ENCODE data around the gene DCLK1. TPM values are rescaled to one million over a fixed set of nuclear protein-coding genes. Genes with fewer than 3 reads are reported as not detected.

The DCLK1 gene
- total RNA-seq, 1 donor from 2014 or later, result 6.4 TPM

GRCh38 chr13:36068991-36069390, 62.2 kb downstream of the DCLK1 start:
- peaks cover 3% of the 10 kb centered on the region for H3K9me3 Mint-ChIP-seq
- Histone ChIP-seq H3K9ac (no peak overlapping the region), H3K79me2 (ENCODE audit: low read depth) (no peaks in the 10 kb centered on the region), H3K4me1 (peaks cover 7% of the 10 kb centered on the region), H2AFZ (replicated peaks) (no peak overlapping the region), H3F3A (ENCODE audit: low read depth) (no peaks in the 10 kb centered on the region), H4K20me1 (ENCODE audit: low read depth) (no peaks in the 10 kb centered on the region), H3K27me3 (no peaks in the 10 kb centered on the region), H3K4me2 (no peak overlapping the region), H3K27ac (no peak overlapping the region), H3K4me3 (no peak overlapping the region), H3K36me3 (no peaks in the 10 kb centered on the region), H3K9me3 (ENCODE audit: low read depth) (no peaks in the 10 kb centered on the region)
- no peaks in the 10 kb centered on the region for H3K27me3 Mint-ChIP-seq (ENCODE audit: insufficient read depth, low read depth)
- no peak for DNase-seq (ENCODE audit: low spot score)
- no peak overlapping the region for H3K27ac Mint-ChIP-seq
- H3K36me3 Mint-ChIP-seq, result no peaks in the 10 kb centered on the region
- H3K4me1 Mint-ChIP-seq, result peaks cover 2% of the 10 kb centered on the region
- no peak for TF ChIP-seq EZH2phosphoT487 (IDR thresholded peaks at IDR 0.05)
- TF ChIP-seq EZH2 (IDR thresholded peaks at IDR 0.05), result no peak
- TF ChIP-seq CTCF (IDR thresholded peaks at IDR 0.05), result no peak
- H3K4me3 Mint-ChIP-seq, result no peak overlapping the region

DNA sequence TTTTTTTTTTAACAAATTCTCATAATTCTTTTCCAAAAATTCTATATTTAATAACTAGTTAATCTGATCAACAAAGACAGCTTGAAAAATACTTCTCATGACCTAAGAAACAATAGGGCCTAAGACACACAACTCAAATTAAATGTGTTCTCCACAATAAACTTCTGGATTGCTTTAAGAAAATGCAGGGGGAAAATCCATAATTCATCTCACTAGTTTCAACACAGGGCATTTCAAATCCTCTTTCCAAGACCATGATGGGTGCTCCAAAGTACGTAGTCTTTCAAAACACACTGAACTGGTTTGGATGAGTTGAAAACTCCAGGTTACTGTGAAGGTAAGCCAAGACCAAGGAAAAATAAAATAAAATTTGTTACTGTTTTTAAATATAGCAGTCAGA, 62.6 kb downstream of the DCLK1 start:
- H3K9ac ChIP-seq, result no peak overlapping the region
- H3K79me2 ChIP-seq (ENCODE audit: low read depth), result no peaks in the 10 kb centered on the region
- no peak overlapping the region for H3K4me3 ChIP-seq
- Mint-ChIP-seq H3K36me3 (no peaks in the 10 kb centered on the region), H3K27ac (no peak overlapping the region), H3K4me3 (no peak overlapping the region), H3K27me3 (ENCODE audit: insufficient read depth, low read depth) (no peaks in the 10 kb centered on the region), H3K4me1 (peaks cover 2% of the 10 kb centered on the region), H3K9me3 (peaks cover 3% of the 10 kb centered on the region)
- H2AFZ ChIP-seq (replicated peaks), result no peak overlapping the region
- no peaks in the 10 kb centered on the region for H4K20me1 ChIP-seq (ENCODE audit: low read depth)
- TF ChIP-seq EZH2 (IDR thresholded peaks at IDR 0.05) (no peak), EZH2phosphoT487 (IDR thresholded peaks at IDR 0.05) (no peak), CTCF (IDR thresholded peaks at IDR 0.05) (no peak)
- no peak overlapping the region for H3K27ac ChIP-seq
- H3K9me3 ChIP-seq (ENCODE audit: low read depth), result no peaks in the 10 kb centered on the region
- DNase-seq (ENCODE audit: low spot score), result no peak
- no peaks in the 10 kb centered on the region for H3F3A ChIP-seq (ENCODE audit: low read depth)
- H3K27me3 ChIP-seq, result no peaks in the 10 kb centered on the region
- H3K4me1 ChIP-seq, result peaks cover 7% of the 10 kb centered on the region
- no peak overlapping the region for H3K4me2 ChIP-seq
- no peaks in the 10 kb centered on the region for H3K36me3 ChIP-seq

DNA sequence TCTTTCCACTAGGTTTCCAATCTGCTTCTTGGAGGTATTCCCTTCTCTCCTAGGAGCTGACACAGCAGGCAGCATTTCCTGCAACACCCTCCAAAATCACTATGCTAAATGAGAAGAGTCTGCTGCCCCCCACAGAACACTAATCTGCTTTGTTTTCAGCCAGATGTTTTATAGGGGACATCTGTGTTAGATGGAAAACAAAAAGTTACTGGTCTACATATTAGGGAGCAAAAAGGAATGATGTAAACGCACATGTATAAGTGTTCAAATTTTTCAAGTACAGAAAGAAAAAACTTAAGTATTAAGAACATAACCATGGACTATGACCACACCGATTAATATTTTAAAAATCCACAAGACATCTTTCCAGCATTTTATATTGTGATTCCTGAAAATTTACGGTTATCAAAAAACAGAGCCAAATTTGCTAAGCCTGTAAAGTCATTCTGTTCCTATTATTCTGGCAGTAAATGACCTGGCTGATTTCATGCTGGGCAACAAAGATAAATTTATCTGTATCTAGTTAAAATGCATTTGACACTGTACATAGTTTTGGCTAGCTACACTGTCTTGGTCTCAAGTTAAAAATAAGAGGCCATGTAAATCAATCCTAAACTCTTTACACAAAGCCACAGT, 63.3 kb downstream of the DCLK1 start:
- peaks cover 3% of the 10 kb centered on the region for H3K9me3 Mint-ChIP-seq
- no peak for TF ChIP-seq EZH2phosphoT487 (IDR thresholded peaks at IDR 0.05)
- TF ChIP-seq EZH2 (IDR thresholded peaks at IDR 0.05), result no peak
- no peak for TF ChIP-seq CTCF (IDR thresholded peaks at IDR 0.05)
- Histone ChIP-seq H3K9me3 (ENCODE audit: low read depth) (no peaks in the 10 kb centered on the region), H4K20me1 (ENCODE audit: low read depth) (no peaks in the 10 kb centered on the region), H3K4me1 (peaks cover 7% of the 10 kb centered on the region), H3F3A (ENCODE audit: low read depth) (no peaks in the 10 kb centered on the region), H3K27ac (no peak overlapping the region), H3K9ac (no peak overlapping the region), H3K4me3 (no peak overlapping the region), H3K36me3 (no peaks in the 10 kb centered on the region), H3K4me2 (no peak overlapping the region), H3K79me2 (ENCODE audit: low read depth) (no peaks in the 10 kb centered on the region), H3K27me3 (no peaks in the 10 kb centered on the region), H2AFZ (replicated peaks) (no peak overlapping the region)
- H3K27me3 Mint-ChIP-seq (ENCODE audit: insufficient read depth, low read depth), result no peaks in the 10 kb centered on the region
- no peak overlapping the region for H3K27ac Mint-ChIP-seq
- no peak overlapping the region for H3K4me3 Mint-ChIP-seq
- no peaks in the 10 kb centered on the region for H3K36me3 Mint-ChIP-seq
- peaks cover 2% of the 10 kb centered on the region for H3K4me1 Mint-ChIP-seq
- no peak for DNase-seq (ENCODE audit: low spot score)
